ENCODE data around the gene EMILIN1. TPM values are rescaled to one million over a fixed set of nuclear protein-coding genes. Genes with fewer than 3 reads are reported as not detected.
"Not testable (repeated sequence)": the region's sequence is repeated elsewhere in the genome, so short reads cannot be mapped to it uniquely, and the experiment has no call there.

EMILIN1 gene
- total RNA-seq, 1 donor from 2014 or later, result 21.3 TPM

DNA sequence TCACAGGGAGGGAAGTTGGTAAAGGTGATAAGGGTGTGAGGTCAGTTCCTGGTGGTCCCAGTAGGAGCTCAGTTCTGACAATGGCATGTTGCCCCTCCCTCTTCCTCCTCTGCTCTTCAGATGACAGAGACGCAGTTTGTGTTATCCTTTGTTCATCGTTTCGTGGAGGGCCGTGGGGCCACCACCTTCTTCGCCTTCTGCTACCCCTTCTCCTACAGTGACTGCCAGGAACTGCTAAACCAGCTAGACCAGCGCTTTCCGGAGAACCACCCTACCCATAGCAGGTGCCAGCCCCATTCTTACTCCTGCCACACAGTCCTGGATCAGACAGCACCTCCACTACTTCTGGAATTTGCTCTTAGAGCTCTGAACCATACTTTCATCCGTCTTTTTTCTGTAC is 24.6 kb upstream of the EMILIN1 start:
- DNase-seq (ENCODE audit: low read depth in 2 of 2), result no peak

- no peak for DNase-seq (ENCODE audit: low read depth in 2 of 2)
Observed at GRCh38 chr2:27054721-27055120, 23.7 kb upstream of the EMILIN1 start.

- DNase-seq (ENCODE audit: low read depth in 2 of 2), result no peak
Observed at GRCh38 chr2:27057184-27057583, 21.2 kb upstream of the EMILIN1 start.

DNA sequence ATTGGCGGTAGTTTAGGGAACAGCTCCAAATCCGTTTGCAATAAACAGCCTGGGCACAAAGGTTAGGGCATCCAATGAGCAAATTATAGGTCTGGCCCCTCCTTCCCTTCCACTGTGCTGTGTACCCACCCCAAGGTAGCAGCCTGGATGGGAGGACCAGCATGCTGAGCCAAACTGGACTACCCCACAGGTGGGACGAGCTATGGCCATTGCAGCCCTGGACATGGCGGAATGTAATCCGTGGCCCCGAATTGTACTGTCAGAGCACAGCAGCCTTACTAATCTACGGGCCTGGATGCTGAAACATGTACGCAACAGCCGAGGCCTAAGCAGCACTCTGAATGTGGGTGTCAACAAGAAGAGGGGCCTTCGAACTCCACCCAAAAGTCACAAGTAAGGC is 20.2 kb upstream of the EMILIN1 start:
- DNase-seq (ENCODE audit: low read depth in 2 of 2), result no peak

- DNase-seq (ENCODE audit: low read depth in 2 of 2), result peak; percentile 17 to 67
Observed at GRCh38 chr2:27059141-27059820, 19.1 kb upstream of the EMILIN1 start.

- DNase-seq (ENCODE audit: low read depth in 2 of 2), result no peak
Observed at GRCh38 chr2:27060323-27060722, 18.1 kb upstream of the EMILIN1 start.

- DNase-seq (ENCODE audit: low read depth in 2 of 2), result no peak
Observed at GRCh38 chr2:27065128-27065527, 13.3 kb upstream of the EMILIN1 start.

- no peak for DNase-seq (ENCODE audit: low read depth in 2 of 2)
Observed at GRCh38 chr2:27067385-27067784, 11.0 kb upstream of the EMILIN1 start.

- DNase-seq (ENCODE audit: low read depth in 2 of 2), result no peak
Observed at GRCh38 chr2:27069436-27069835, 9.0 kb upstream of the EMILIN1 start.

- no peak for DNase-seq (ENCODE audit: low read depth in 2 of 2)
Observed at GRCh38 chr2:27069961-27070618, 8.3 kb upstream of the EMILIN1 start.

GRCh38 chr2:27070653-27071276 is 7.7 kb upstream of the EMILIN1 start:
- DNase-seq (ENCODE audit: low read depth in 2 of 2), result peak in 1 of 2 donors; percentile 15

DNA sequence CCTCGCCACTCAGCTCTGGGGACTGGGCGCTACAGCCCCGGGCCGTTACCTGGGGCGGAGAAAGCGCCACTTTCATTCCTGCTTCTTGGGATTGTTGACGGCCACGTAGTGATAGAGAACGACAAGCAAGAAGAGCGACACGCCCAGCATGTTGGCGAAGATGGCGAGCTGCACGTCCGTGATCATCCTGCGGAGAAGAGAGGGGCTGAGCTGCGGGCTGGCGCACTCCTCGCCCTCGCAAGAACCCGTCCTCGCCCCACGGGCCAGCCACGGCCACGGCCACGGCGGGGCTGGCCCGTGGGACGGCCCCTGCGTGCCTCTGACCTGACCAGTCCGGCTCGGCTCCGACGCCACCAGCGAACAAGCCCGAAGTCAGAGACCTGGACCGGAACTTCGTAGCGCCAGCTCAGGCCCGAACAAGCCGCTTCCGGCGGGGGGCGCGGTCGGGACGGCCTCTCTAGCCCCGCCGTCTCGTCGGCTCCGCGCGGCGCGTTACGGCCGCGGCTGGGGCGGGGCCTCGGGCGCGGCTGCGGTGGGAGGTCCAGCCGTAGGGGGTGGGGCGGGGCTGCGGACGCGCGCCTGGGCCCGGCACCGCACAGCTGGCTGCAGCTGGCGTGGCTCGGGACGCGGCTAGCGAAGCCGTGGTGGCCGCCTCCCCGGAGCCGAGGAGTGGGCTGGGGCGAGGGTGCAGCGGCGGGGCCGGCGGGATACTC is 7.0 kb upstream of the EMILIN1 start, which contains the start of gene OST4:
OST4 (minus strand) TSS at position 378 of the 713 bp plus-strand sequence.
- DNase-seq (ENCODE audit: low read depth in 2 of 2), result peak; percentile 76 to 94

DNA sequence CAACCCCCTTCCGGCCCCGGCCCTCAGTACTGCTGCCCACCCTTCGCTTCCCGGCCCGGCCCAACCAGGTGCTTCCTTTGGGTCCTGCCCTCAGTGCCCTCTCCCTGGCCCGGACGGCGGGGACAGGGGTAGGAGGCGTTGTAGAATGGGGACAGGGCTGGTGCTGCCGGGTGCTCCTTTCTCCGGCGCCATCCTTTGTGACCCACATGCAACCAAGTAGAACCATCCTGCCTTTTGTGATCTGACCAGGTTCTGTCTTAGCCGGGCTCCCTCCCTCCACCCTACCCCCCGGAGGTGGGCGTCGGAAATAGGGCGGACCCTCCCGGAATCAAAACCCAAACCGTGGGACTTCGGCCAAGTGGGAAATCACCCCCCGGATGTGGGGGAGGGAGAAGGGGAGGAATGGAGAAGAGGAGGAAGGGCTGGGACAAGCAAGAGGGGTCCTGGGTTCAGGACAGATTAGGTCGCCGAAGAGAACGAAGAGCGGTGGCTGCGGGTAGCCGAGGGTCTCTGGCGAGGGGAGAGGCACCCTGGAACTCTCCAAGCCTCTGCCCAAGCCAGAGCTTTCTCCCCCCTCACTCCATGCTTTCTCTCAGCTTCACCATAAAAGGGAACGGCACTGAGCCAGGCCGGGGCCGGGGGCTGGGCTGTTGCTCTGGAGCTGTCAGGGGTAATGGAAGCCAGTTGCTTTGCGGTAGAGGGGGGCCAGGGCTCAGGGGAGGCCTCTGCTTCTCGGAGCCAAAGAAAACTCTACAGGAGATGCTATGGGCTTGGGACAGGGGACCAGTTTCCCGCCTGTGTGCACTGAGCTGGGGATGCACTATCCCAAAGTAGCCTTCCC is 6.2 kb upstream of the EMILIN1 start:
- DNase-seq (ENCODE audit: low read depth in 2 of 2), result peak; percentile 10 to 20

GRCh38 chr2:27072920-27073319 is 5.5 kb upstream of the EMILIN1 start:
- no peak for DNase-seq (ENCODE audit: low read depth in 2 of 2)

- no peak for DNase-seq (ENCODE audit: low read depth in 2 of 2)
Observed at GRCh38 chr2:27073782-27074181, 4.6 kb upstream of the EMILIN1 start.

- DNase-seq (ENCODE audit: low read depth in 2 of 2), result peak; percentile 15 to 53
Observed at GRCh38 chr2:27074738-27075565, 3.5 kb upstream of the EMILIN1 start.

DNA sequence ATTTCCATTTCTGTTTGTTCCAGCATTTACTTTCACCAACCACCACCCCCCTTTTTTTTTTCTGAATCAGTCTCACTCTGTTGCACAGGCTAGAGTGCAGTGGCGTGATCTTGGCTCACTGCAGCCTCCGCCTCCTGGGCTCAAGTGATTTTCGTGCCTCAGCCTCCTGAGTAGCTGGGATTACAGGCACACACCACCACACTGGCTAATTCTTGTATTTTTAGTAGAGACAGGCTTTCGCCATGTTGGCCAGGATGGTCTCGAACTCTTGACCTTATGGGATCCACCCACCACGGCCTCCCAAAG is 2.9 kb upstream of the EMILIN1 start:
- DNase-seq (ENCODE audit: low read depth in 2 of 2), result not testable (repeated sequence)

- no peak for DNase-seq (ENCODE audit: low read depth in 2 of 2)
Observed at GRCh38 chr2:27076323-27076722, 2.1 kb upstream of the EMILIN1 start.

- no peak for DNase-seq (ENCODE audit: low read depth in 2 of 2)
Observed at GRCh38 chr2:27077231-27077630, 1.2 kb upstream of the EMILIN1 start.

All from dermis microvascular lymphatic vessel endothelial cell (primary cell).